ENCODE data around the gene SSUH2. TPM values are rescaled to one million over a fixed set of nuclear protein-coding genes. Genes with fewer than 3 reads are reported as not detected.

SSUH2 gene
- total and polyA plus RNA-seq, 4 donors: 0.15 to 15.7 (median 0.63) TPM

- Histone ChIP-seq H3K27me3 (ENCODE audit: control insufficient read depth in 1 of 2, insufficient read depth in 2 of 2, low read length in 1 of 2) (no peaks in the 10 kb centered on the region), H3K4me1 (ENCODE audit: control insufficient read depth in 1 of 2, insufficient read depth in 2 of 2, low read length in 2 of 2) (no peaks in the 10 kb centered on the region), H3K9me3 (ENCODE audit: control insufficient read depth, low read length) (no peaks in the 10 kb centered on the region), H3K4me3 (ENCODE audit: low read length in 2 of 2) (no peak overlapping the region), H3K27ac (ENCODE audit: low read depth in 1 of 2, low read length in 2 of 2) (no peak overlapping the region), H3K36me3 (ENCODE audit: control insufficient read depth in 1 of 2, insufficient read depth in 2 of 2, low read length in 1 of 2) (no peaks in the 10 kb centered on the region)
- ATAC-seq (ENCODE audit: low FRiP score) (no peak), DNase-seq (no peak)
- intact Hi-C loops (cut with DNase I): no loop called here
- WGBS, 2 donors: 72 to 83% methylated on average over 3 of the region's 3 CpGs
Measured at GRCh38 chr3:8599146-8599545, 45.5 kb downstream of the SSUH2 start.

GRCh38 chr3:8597219-8597853 lies 47.3 kb downstream of the SSUH2 start:
- no peak for ATAC-seq (ENCODE audit: low FRiP score)
- intact Hi-C loops (cut with DNase I): no loop called here

GRCh38 chr3:8596321-8597218 lies 48.0 kb downstream of the SSUH2 start:
- ATAC-seq (ENCODE audit: low FRiP score) (no peak), DNase-seq (no peak)
- Histone ChIP-seq H3K4me3 (ENCODE audit: low read length in 2 of 2) (no peak overlapping the region), H3K36me3 (ENCODE audit: control insufficient read depth in 1 of 2, insufficient read depth in 2 of 2, low read length in 1 of 2) (no peaks in the 10 kb centered on the region), H3K4me1 (ENCODE audit: control insufficient read depth in 1 of 2, insufficient read depth in 2 of 2, low read length in 2 of 2) (peaks cover 0 to 5% of the 10 kb centered on the region in 2 donors), H3K27me3 (ENCODE audit: control insufficient read depth in 1 of 2, insufficient read depth in 2 of 2, low read length in 1 of 2) (no peaks in the 10 kb centered on the region), H3K27ac (ENCODE audit: low read depth in 1 of 2, low read length in 2 of 2) (no peak overlapping the region), H3K9me3 (ENCODE audit: control insufficient read depth, low read length) (no peaks in the 10 kb centered on the region)
- 74 to 77% methylated on average over 18 of the region's 18 CpGs for WGBS, 2 donors
- intact Hi-C loops (cut with DNase I): no loop called here

More at GRCh38 chr3:8597219-8597853, 47.3 kb downstream of the SSUH2 start:
- DNase-seq: no peak
- no peak overlapping the region for H3K27ac ChIP-seq (ENCODE audit: low read depth in 1 of 2, low read length in 2 of 2)
- peaks cover 0 to 5% of the 10 kb centered on the region in 2 donors for H3K4me1 ChIP-seq (ENCODE audit: control insufficient read depth in 1 of 2, insufficient read depth in 2 of 2, low read length in 2 of 2)
- no peaks in the 10 kb centered on the region for H3K36me3 ChIP-seq (ENCODE audit: control insufficient read depth in 1 of 2, insufficient read depth in 2 of 2, low read length in 1 of 2)
- H3K27me3 ChIP-seq (ENCODE audit: control insufficient read depth in 1 of 2, insufficient read depth in 2 of 2, low read length in 1 of 2): no peaks in the 10 kb centered on the region
- WGBS, 2 donors: 88 to 89% methylated on average over 7 of the region's 7 CpGs
- no peak overlapping the region for H3K4me3 ChIP-seq (ENCODE audit: low read length in 2 of 2)
- H3K9me3 ChIP-seq (ENCODE audit: control insufficient read depth, low read length): no peaks in the 10 kb centered on the region

GRCh38 chr3:8595695-8596115 lies 48.9 kb downstream of the SSUH2 start:
- H3K9me3 ChIP-seq (ENCODE audit: control insufficient read depth, low read length): no peaks in the 10 kb centered on the region
- WGBS, 2 donors: 45 to 58% methylated on average over 9 of the region's 9 CpGs
- peaks cover 0 to 5% of the 10 kb centered on the region in 2 donors for H3K4me1 ChIP-seq (ENCODE audit: control insufficient read depth in 1 of 2, insufficient read depth in 2 of 2, low read length in 2 of 2)
- DNase-seq: no peak
- H3K4me3 ChIP-seq (ENCODE audit: low read length in 2 of 2): no peak overlapping the region
- H3K27ac ChIP-seq (ENCODE audit: low read depth in 1 of 2, low read length in 2 of 2): no peak overlapping the region
- no peaks in the 10 kb centered on the region for H3K27me3 ChIP-seq (ENCODE audit: control insufficient read depth in 1 of 2, insufficient read depth in 2 of 2, low read length in 1 of 2)
- intact Hi-C loops (cut with DNase I): no loop called here
- H3K36me3 ChIP-seq (ENCODE audit: control insufficient read depth in 1 of 2, insufficient read depth in 2 of 2, low read length in 1 of 2): no peaks in the 10 kb centered on the region
- no peak for ATAC-seq (ENCODE audit: low FRiP score)

- ATAC-seq (ENCODE audit: low FRiP score): no peak
Measured at GRCh38 chr3:8595252-8595651, 49.3 kb downstream of the SSUH2 start.

GRCh38 chr3:8593021-8593827 lies 51.4 kb downstream of the SSUH2 start:
- Histone ChIP-seq H3K36me3 (ENCODE audit: control insufficient read depth in 1 of 2, insufficient read depth in 2 of 2, low read length in 1 of 2) (no peaks in the 10 kb centered on the region), H3K4me3 (ENCODE audit: low read length in 2 of 2) (no peak overlapping the region), H3K27ac (ENCODE audit: low read depth in 1 of 2, low read length in 2 of 2) (peak overlapping the region in 1 of 2 donors; percentile 96), H3K4me1 (ENCODE audit: control insufficient read depth in 1 of 2, insufficient read depth in 2 of 2, low read length in 2 of 2) (peaks cover 5 to 9% of the 10 kb centered on the region in 2 donors), H3K27me3 (ENCODE audit: control insufficient read depth in 1 of 2, insufficient read depth in 2 of 2, low read length in 1 of 2) (no peaks in the 10 kb centered on the region), H3K9me3 (ENCODE audit: control insufficient read depth, low read length) (no peaks in the 10 kb centered on the region)
- ATAC-seq (ENCODE audit: low FRiP score) (peak; percentile 55), DNase-seq (no peak)
- WGBS, 2 donors: 41 to 44% methylated on average over 9 of the region's 9 CpGs
- intact Hi-C loops (cut with DNase I): loop anchor here in 1 of 2 donors (2.0 kb wide), 1 partner anchor 38 kb away; no protein-coding TSS in a partner anchor

More at GRCh38 chr3:8595252-8595651, 49.3 kb downstream of the SSUH2 start:
- no peaks in the 10 kb centered on the region for H3K36me3 ChIP-seq (ENCODE audit: control insufficient read depth in 1 of 2, insufficient read depth in 2 of 2, low read length in 1 of 2)
- intact Hi-C loops (cut with DNase I): no loop called here
- no peak for DNase-seq
- H3K9me3 ChIP-seq (ENCODE audit: control insufficient read depth, low read length): no peaks in the 10 kb centered on the region
- H3K27ac ChIP-seq (ENCODE audit: low read depth in 1 of 2, low read length in 2 of 2): no peak overlapping the region
- 77 to 82% methylated on average over 3 of the region's 3 CpGs for WGBS, 2 donors
- H3K27me3 ChIP-seq (ENCODE audit: control insufficient read depth in 1 of 2, insufficient read depth in 2 of 2, low read length in 1 of 2): no peaks in the 10 kb centered on the region
- H3K4me1 ChIP-seq (ENCODE audit: control insufficient read depth in 1 of 2, insufficient read depth in 2 of 2, low read length in 2 of 2): peaks cover 0 to 5% of the 10 kb centered on the region in 2 donors
- H3K4me3 ChIP-seq (ENCODE audit: low read length in 2 of 2): no peak overlapping the region

GRCh38 chr3:8589880-8590556 lies 54.6 kb downstream of the SSUH2 start:
- 26 to 32% methylated on average over 6 of the region's 6 CpGs for WGBS, 2 donors

GRCh38 chr3:8584661-8585060 lies 59.9 kb downstream of the SSUH2 start:
- no peaks in the 10 kb centered on the region for H3K36me3 ChIP-seq (ENCODE audit: control insufficient read depth in 1 of 2, insufficient read depth in 2 of 2, low read length in 1 of 2)
- H3K27me3 ChIP-seq (ENCODE audit: control insufficient read depth in 1 of 2, insufficient read depth in 2 of 2, low read length in 1 of 2): no peaks in the 10 kb centered on the region
- DNase-seq (no peak), ATAC-seq (ENCODE audit: low FRiP score) (no peak)
- no peak overlapping the region for H3K27ac ChIP-seq (ENCODE audit: low read depth in 1 of 2, low read length in 2 of 2)
- no peak overlapping the region for H3K4me3 ChIP-seq (ENCODE audit: low read length in 2 of 2)
- peaks cover 0 to 4% of the 10 kb centered on the region in 2 donors for H3K4me1 ChIP-seq (ENCODE audit: control insufficient read depth in 1 of 2, insufficient read depth in 2 of 2, low read length in 2 of 2)
- H3K9me3 ChIP-seq (ENCODE audit: control insufficient read depth, low read length): no peaks in the 10 kb centered on the region
- WGBS, 2 donors: 92 to 100% methylated on average over 2 of the region's 2 CpGs
- intact Hi-C loops (cut with DNase I): no loop called here

More at GRCh38 chr3:8589880-8590556, 54.6 kb downstream of the SSUH2 start:
- ATAC-seq (ENCODE audit: low FRiP score): no peak
- intact Hi-C loops (cut with DNase I): no loop called here
- Histone ChIP-seq H3K27me3 (ENCODE audit: control insufficient read depth in 1 of 2, insufficient read depth in 2 of 2, low read length in 1 of 2) (no peaks in the 10 kb centered on the region), H3K9me3 (ENCODE audit: control insufficient read depth, low read length) (no peaks in the 10 kb centered on the region), H3K4me1 (ENCODE audit: control insufficient read depth in 1 of 2, insufficient read depth in 2 of 2, low read length in 2 of 2) (peaks cover 5 to 9% of the 10 kb centered on the region in 2 donors), H3K4me3 (ENCODE audit: low read length in 2 of 2) (no peak overlapping the region), H3K36me3 (ENCODE audit: control insufficient read depth in 1 of 2, insufficient read depth in 2 of 2, low read length in 1 of 2) (no peaks in the 10 kb centered on the region), H3K27ac (ENCODE audit: low read depth in 1 of 2, low read length in 2 of 2) (peak overlapping the region; percentile 9 to 16)
- DNase-seq: no peak
